Keratinocyte (primary cell): ENCODE data around the gene LAYN. TPM values are rescaled to one million over a fixed set of nuclear protein-coding genes. Genes with fewer than 3 reads are reported as not detected.

Experiments
- DNase-seq: peaks from one replicate; pipeline ENCODE4 v3.0.0-alpha.2; 2011; ENCODE audit warnings: low read depth, missing footprints, low spot score
- FAIRE-seq: peaks from 2 replicates; lab custom pipeline; 2011; peaks lifted over from hg19 to GRCh38; lab: Jason Lieb, UNC
- H2AFZ ChIP-seq: 2 replicates; pipeline ENCODE4 v1.6.0; 2012; ENCODE audit warnings: low read length, control low read depth, inconsistent platforms; ENCODE audit not compliant: control insufficient read depth
- H3K27ac ChIP-seq: 2 replicates; pipeline ENCODE4 v1.5.1; 2011; ENCODE audit warnings: low read length; ENCODE audit not compliant: control insufficient read depth, insufficient read depth
- H3K27me3 ChIP-seq: 3 replicates; pipeline ENCODE4 v1.6.0; 2011; ENCODE audit warnings: low read length; ENCODE audit not compliant: control insufficient read depth, insufficient read depth; ENCODE audit errors: extremely low read depth
- H3K36me3 ChIP-seq, 2 experiments: 2 replicates in 1 of 2; 3 replicates in 1 of 2; pipeline ENCODE4 v1.5.1; 2011; ENCODE audit warnings: low read length in 2 of 2, mild to moderate bottlenecking in 1 of 2; ENCODE audit not compliant: control insufficient read depth in 2 of 2, insufficient read depth in 2 of 2; ENCODE audit errors: extremely low read depth in 1 of 2
- H3K4me1 ChIP-seq: 3 replicates; pipeline ENCODE4 v1.5.1; 2011; ENCODE audit warnings: low read length; ENCODE audit not compliant: control insufficient read depth, insufficient read depth; ENCODE audit errors: extremely low read depth
- H3K4me2 ChIP-seq: 3 replicates; pipeline ENCODE4 v1.6.0; 2011; ENCODE audit warnings: low read depth, low read length; ENCODE audit not compliant: control insufficient read depth, insufficient read depth; ENCODE audit errors: extremely low read depth
- H3K4me3 ChIP-seq, 3 experiments: fragments of 200-600 bp in 1 of 3; sonication (generic) in 1 of 3; 2 replicates in 2 of 3; 3 replicates in 1 of 3; pipeline ENCODE4 v1.5.1; 2011 to 2016; ENCODE audit warnings: low read length in 3 of 3, mild to moderate bottlenecking in 3 of 3, control low read depth in 2 of 3, inconsistent platforms in 1 of 3, low read depth in 1 of 3, mixed read lengths in 1 of 3, mixed run types in 1 of 3, moderate library complexity in 1 of 3; ENCODE audit not compliant: control insufficient read depth in 2 of 3, insufficient read depth in 2 of 3; ENCODE audit errors: extremely low read depth in 1 of 3
- H3K79me2 ChIP-seq: 2 replicates; pipeline ENCODE4 v1.6.0; 2012; ENCODE audit warnings: low read length; ENCODE audit not compliant: control insufficient read depth, insufficient read depth
- H3K9ac ChIP-seq: 3 replicates; pipeline ENCODE4 v1.6.0; 2011; ENCODE audit warnings: low read length; ENCODE audit not compliant: control insufficient read depth, insufficient read depth; ENCODE audit errors: extremely low read depth
- H3K9me1 ChIP-seq: 3 replicates; pipeline ENCODE4 v1.6.0; 2011; ENCODE audit warnings: low read length; ENCODE audit not compliant: control insufficient read depth, insufficient read depth; ENCODE audit errors: extremely low read depth
- H3K9me3 ChIP-seq: 2 replicates; pipeline ENCODE4 v1.5.1; 2012; ENCODE audit warnings: low read depth, low read length; ENCODE audit not compliant: control insufficient read depth
- H4K20me1 ChIP-seq: 3 replicates; pipeline ENCODE4 v1.6.0; 2011; ENCODE audit warnings: low read length; ENCODE audit not compliant: control insufficient read depth, insufficient read depth; ENCODE audit errors: extremely low read depth
- EZH2 ChIP-seq: IDR thresholded peaks from one replicate; pipeline ENCODE4 v1.6.1; 2012; ENCODE audit warnings: inconsistent platforms, mild to moderate bottlenecking, low read length, moderate library complexity
- dilution Hi-C: fragments of 300-500 bp; cut with MboI; formaldehyde crosslinking; loops from one replicate; pipeline ENCODE4 v1.7.0; 2020; ENCODE audit warnings: low sequenced_read_pairs; ENCODE audit not compliant: extremely low pct_ligation_motif_present
- polyA plus RNA-seq, 5 experiments: library from polyadenylated mRNA; depleted of rRNA in 3 of 5; stranded (reverse) in 3 of 5; stranded (forward) in 1 of 5; unstranded in 1 of 5; fragments of >200 nt; gene quantifications; 1 replicate in 1 of 5; 2 replicates in 3 of 5; 3 replicates in 1 of 5; pipeline versions ENCODE4 v1.2.1 to v1.2.3, GENCODE V29; 2011 to 2012; ENCODE audit warnings: missing spikeins in 2 of 5, low read depth in 1 of 5, low replicate concordance in 1 of 5
- TF ChIP-seq, protein P1 (sequence below), 3 experiments: IDR thresholded peaks in 1 of 3; conservative IDR thresholded peaks in 1 of 3; optimal IDR thresholded peaks in 1 of 3; 2 replicates in 2 of 3; 3 replicates in 1 of 3; pipeline versions ENCODE3 to v1.5.1; 2011; ENCODE audit warnings: low read length in 3 of 3, mild to moderate bottlenecking in 3 of 3, moderate library complexity in 2 of 3, control low read depth in 1 of 3, inconsistent platforms in 1 of 3; ENCODE audit not compliant: insufficient read depth in 2 of 3; ENCODE audit errors: extremely low read depth in 1 of 3

LAYN gene
- polyA plus RNA-seq, 1 donor (not counting 4 experiments of a cell fraction or from before 2014, with no cell fraction given), result 1.1 TPM

GRCh38 chr11:111523343-111523742 is 17.2 kb upstream of the LAYN start:
- no peaks in the 10 kb centered on the region for H4K20me1 ChIP-seq

GRCh38 chr11:111524056-111524455 is 16.5 kb upstream of the LAYN start:
- H3K9me3 ChIP-seq, result no peaks in the 10 kb centered on the region
- H3K4me3 ChIP-seq, result no peak overlapping the region
- no peak for TF ChIP-seq EZH2
- TF ChIP-seq, protein P1, sequence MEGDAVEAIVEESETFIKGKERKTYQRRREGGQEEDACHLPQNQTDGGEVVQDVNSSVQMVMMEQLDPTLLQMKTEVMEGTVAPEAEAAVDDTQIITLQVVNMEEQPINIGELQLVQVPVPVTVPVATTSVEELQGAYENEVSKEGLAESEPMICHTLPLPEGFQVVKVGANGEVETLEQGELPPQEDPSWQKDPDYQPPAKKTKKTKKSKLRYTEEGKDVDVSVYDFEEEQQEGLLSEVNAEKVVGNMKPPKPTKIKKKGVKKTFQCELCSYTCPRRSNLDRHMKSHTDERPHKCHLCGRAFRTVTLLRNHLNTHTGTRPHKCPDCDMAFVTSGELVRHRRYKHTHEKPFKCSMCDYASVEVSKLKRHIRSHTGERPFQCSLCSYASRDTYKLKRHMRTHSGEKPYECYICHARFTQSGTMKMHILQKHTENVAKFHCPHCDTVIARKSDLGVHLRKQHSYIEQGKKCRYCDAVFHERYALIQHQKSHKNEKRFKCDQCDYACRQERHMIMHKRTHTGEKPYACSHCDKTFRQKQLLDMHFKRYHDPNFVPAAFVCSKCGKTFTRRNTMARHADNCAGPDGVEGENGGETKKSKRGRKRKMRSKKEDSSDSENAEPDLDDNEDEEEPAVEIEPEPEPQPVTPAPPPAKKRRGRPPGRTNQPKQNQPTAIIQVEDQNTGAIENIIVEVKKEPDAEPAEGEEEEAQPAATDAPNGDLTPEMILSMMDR (optimal IDR thresholded peaks at IDR 0.05 in 1 of 3, IDR thresholded peaks at IDR 0.05 in 1 of 3, conservative IDR thresholded peaks at IDR 0.05 in 1 of 3; ENCODE audit: extremely low read depth in 1 of 3, insufficient read depth in 2 of 3, low read length in 3 of 3), result no peak
- no peaks in the 10 kb centered on the region for H3K36me3 ChIP-seq
- peak; percentile 49 for FAIRE-seq
- H3K4me1 ChIP-seq, result peaks cover 56% of the 10 kb centered on the region
- no peak overlapping the region for H2AFZ ChIP-seq
- H3K27ac ChIP-seq, result no peak overlapping the region
- H3K4me2 ChIP-seq, result no peak overlapping the region
- DNase-seq, result no peak
- dilution Hi-C loops, result no loop called here
- no peaks in the 10 kb centered on the region for H3K9me1 ChIP-seq
- no peak overlapping the region for H3K9ac ChIP-seq
- no peaks in the 10 kb centered on the region for H4K20me1 ChIP-seq
- no peaks in the 10 kb centered on the region for H3K27me3 ChIP-seq
- H3K79me2 ChIP-seq, result no peaks in the 10 kb centered on the region

More at GRCh38 chr11:111523343-111523742, 17.2 kb upstream of the LAYN start:
- H3K9me1 ChIP-seq, result no peaks in the 10 kb centered on the region
- no peak overlapping the region for H3K4me2 ChIP-seq
- H3K27me3 ChIP-seq, result no peaks in the 10 kb centered on the region
- H3K36me3 ChIP-seq, result no peaks in the 10 kb centered on the region
- H3K4me1 ChIP-seq, result peaks cover 49% of the 10 kb centered on the region
- FAIRE-seq (no peak), DNase-seq (no peak)
- H3K79me2 ChIP-seq, result no peaks in the 10 kb centered on the region
- H3K9me3 ChIP-seq, result no peaks in the 10 kb centered on the region
- no peak for TF ChIP-seq EZH2
- TF ChIP-seq, protein P1 (optimal IDR thresholded peaks at IDR 0.05 in 1 of 3, IDR thresholded peaks at IDR 0.05 in 1 of 3, conservative IDR thresholded peaks at IDR 0.05 in 1 of 3; ENCODE audit: extremely low read depth in 1 of 3, insufficient read depth in 2 of 3, low read length in 3 of 3), result no peak
- dilution Hi-C loops, result no loop called here
- H2AFZ ChIP-seq, result no peak overlapping the region
- H3K27ac ChIP-seq, result no peak overlapping the region
- no peak overlapping the region for H3K9ac ChIP-seq
- H3K4me3 ChIP-seq, result no peak overlapping the region
